GM19397 (cell line): ENCODE results near the gene PRKRIP1.
"Not testable (repeated sequence)": the region's sequence is repeated elsewhere in the genome, so short reads cannot be mapped to it uniquely, and the experiment has no call there.

ENCODE experiments used
- ATAC-seq: cut with Tn5 transposase; IDR thresholded peaks from one replicate; pipeline ENCODE4 v1.9.1; 2021; ENCODE audit warnings: mild to moderate bottlenecking, moderate library complexity; ENCODE audit not compliant: unreplicated experiment

PRKRIP1 gene

GRCh38 chr7:102403563-102403962 lies 7.4 kb downstream of the PRKRIP1 start:
- no peak for ATAC-seq

- ATAC-seq: peak; percentile 62
These were observed 8.1 kb downstream of the PRKRIP1 start for GRCh38 chr7:102404005-102404861.

GRCh38 chr7:102404862-102405188 lies 8.7 kb downstream of the PRKRIP1 start:
- ATAC-seq: not testable (repeated sequence)

GRCh38 chr7:102407910-102408309 lies 11.7 kb downstream of the PRKRIP1 start:
- no peak for ATAC-seq

- ATAC-seq: peak; percentile 46
These were observed 12.4 kb downstream of the PRKRIP1 start for GRCh38 chr7:102408530-102408929.

GRCh38 chr7:102409340-102409739 lies 13.2 kb downstream of the PRKRIP1 start:
- ATAC-seq: no peak

GRCh38 chr7:102410123-102410522 lies 14.0 kb downstream of the PRKRIP1 start:
- ATAC-seq: no peak

- ATAC-seq: no peak
These were observed 14.8 kb downstream of the PRKRIP1 start for GRCh38 chr7:102410918-102411317.

GRCh38 chr7:102412548-102412947 lies 16.4 kb downstream of the PRKRIP1 start:
- no peak for ATAC-seq

GRCh38 chr7:102413091-102413490 lies 16.9 kb downstream of the PRKRIP1 start:
- no peak for ATAC-seq

- no peak for ATAC-seq
These were observed 17.4 kb downstream of the PRKRIP1 start for GRCh38 chr7:102413611-102414010.

- no peak for ATAC-seq
These were observed 19.6 kb downstream of the PRKRIP1 start for GRCh38 chr7:102415685-102416225.

- ATAC-seq: no peak
These were observed 20.2 kb downstream of the PRKRIP1 start for GRCh38 chr7:102416406-102416805.

GRCh38 chr7:102417105-102417504 lies 20.9 kb downstream of the PRKRIP1 start:
- no peak for ATAC-seq

GRCh38 chr7:102418592-102418991 lies 22.4 kb downstream of the PRKRIP1 start:
- ATAC-seq: no peak

- ATAC-seq: no peak
These were observed 25.6 kb downstream of the PRKRIP1 start for GRCh38 chr7:102421706-102422240.

- ATAC-seq: no peak
These were observed 28.0 kb downstream of the PRKRIP1 start for GRCh38 chr7:102424129-102424551.

GRCh38 chr7:102424787-102425218 lies 28.6 kb downstream of the PRKRIP1 start:
- ATAC-seq: no peak

GRCh38 chr7:102425639-102426267 lies 29.6 kb downstream of the PRKRIP1 start:
- peak; percentile 59 for ATAC-seq

GRCh38 chr7:102426268-102427018 lies 30.3 kb downstream of the PRKRIP1 start:
- ATAC-seq: peak; percentile 40

GRCh38 chr7:102427019-102427405 lies 30.8 kb downstream of the PRKRIP1 start:
- ATAC-seq: no peak
